LHCN-M2 (cell line): ENCODE data around the gene PSMD5. TPM values are rescaled to one million over a fixed set of nuclear protein-coding genes. Genes with fewer than 3 reads are reported as not detected.

Experiments
- total RNA-seq: library from RNA; depleted of rRNA; stranded (reverse); fragments of >200 nt; gene quantifications from 2 replicates; pipeline ENCODE4 v1.2.3, GENCODE V29; 2014; rRNA removed

The PSMD5 gene
- total RNA-seq, 1 experiment from 2014 or later, result 29.0 TPM

Other genes with a start within 250 kb of the PSMD5 start
- 7.5 and 9.4 TPM in 2 replicates for gene MEGF9, start 128.5 kb downstream of the PSMD5 start, total RNA-seq
- 19.0 and 22.2 TPM in 2 replicates for gene FBXW2, start 49.5 kb downstream of the PSMD5 start, total RNA-seq
- gene PHF19, start 34.3 kb upstream of the PSMD5 start, total RNA-seq, result 77.5 and 79.1 TPM in 2 replicates
- gene TRAF1, start 83.9 kb upstream of the PSMD5 start, total RNA-seq, result 0.90 and 0.98 TPM in 2 replicates
- 3.6 and 4.0 TPM in 2 replicates for gene C5, start 207.4 kb upstream of the PSMD5 start, total RNA-seq
- gene CNTRL, start 232.0 kb upstream of the PSMD5 start, total RNA-seq, result 12.8 and 13.5 TPM in 2 replicates